GM08714 (cell line): ENCODE data around the gene R3HDM1.
"Not testable (repeated sequence)": the region's sequence is repeated elsewhere in the genome, so short reads cannot be mapped to it uniquely, and the experiment has no call there.

Source experiments
- H3K4me3 ChIP-seq: fragments of 200-500 bp; sonication (Bioruptor generic); 2 replicates; pipeline ENCODE4 v1.5.1; 2014; ENCODE audit warnings: mild to moderate bottlenecking, low read length, inconsistent platforms
- ZNF274 ChIP-seq: IDR thresholded peaks from 2 replicates; pipeline ENCODE4 v1.6.1; 2012; ENCODE audit warnings: mild to moderate bottlenecking, low read depth, low read length

The R3HDM1 gene

GRCh38 chr2:135603543-135603942 is 72.3 kb downstream of the R3HDM1 start:
- no peak for TF ChIP-seq ZNF274
- H3K4me3 ChIP-seq = no peak overlapping the region

DNA sequence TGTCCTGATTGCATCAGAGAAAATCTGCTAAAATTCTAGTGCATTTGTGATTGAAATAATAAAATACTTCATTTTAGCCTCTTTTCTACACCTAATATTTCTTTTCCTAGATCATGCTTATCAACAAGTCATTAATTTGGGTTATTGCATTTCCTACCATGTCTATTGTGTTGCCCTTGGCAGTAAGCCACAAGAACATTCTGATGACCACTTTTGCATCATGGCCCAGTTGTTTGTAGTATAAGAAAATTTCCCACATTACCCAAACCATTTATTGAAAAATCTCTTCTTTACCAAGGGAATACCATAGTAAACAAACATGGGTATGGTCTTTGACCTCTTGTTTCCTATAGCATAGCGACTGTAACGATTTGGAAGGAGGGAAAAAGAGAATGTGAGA is 76.3 kb downstream of the R3HDM1 start:
- no peak overlapping the region for H3K4me3 ChIP-seq
- no peak for TF ChIP-seq ZNF274

- no peak overlapping the region for H3K4me3 ChIP-seq
- TF ChIP-seq ZNF274 = no peak
Observed at GRCh38 chr2:135612319-135612718, 81.0 kb downstream of the R3HDM1 start.

GRCh38 chr2:135615404-135615803 is 84.1 kb downstream of the R3HDM1 start:
- H3K4me3 ChIP-seq = no peak overlapping the region
- no peak for TF ChIP-seq ZNF274

GRCh38 chr2:135617501-135618015 is 86.3 kb downstream of the R3HDM1 start:
- H3K4me3 ChIP-seq = no peak overlapping the region
- no peak for TF ChIP-seq ZNF274

DNA sequence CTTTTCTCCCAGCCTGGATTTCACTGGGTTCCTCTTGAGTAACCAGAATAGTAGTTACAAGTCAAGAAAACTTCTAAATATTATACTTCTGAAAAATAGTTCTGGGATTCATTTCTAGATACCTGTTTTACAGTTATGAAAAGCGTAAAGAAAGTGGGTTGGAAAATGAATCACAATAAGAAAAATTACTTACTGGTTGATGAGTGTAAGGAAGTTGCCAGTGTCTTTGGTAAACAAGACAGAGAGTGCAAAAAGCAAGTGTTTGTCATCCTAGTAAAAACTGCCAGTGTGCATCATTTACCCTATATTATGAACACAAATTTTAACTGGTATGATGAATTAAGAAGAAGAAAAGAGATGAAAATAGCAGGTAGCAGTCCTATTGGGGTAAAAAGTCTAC is 88.9 kb downstream of the R3HDM1 start:
- H3K4me3 ChIP-seq = no peak overlapping the region
- TF ChIP-seq ZNF274 = no peak

GRCh38 chr2:135629520-135629919 is 98.2 kb downstream of the R3HDM1 start:
- TF ChIP-seq ZNF274 = no peak
- H3K4me3 ChIP-seq = no peak overlapping the region

GRCh38 chr2:135630034-135630433 is 98.8 kb downstream of the R3HDM1 start:
- H3K4me3 ChIP-seq = not testable (repeated sequence)

DNA sequence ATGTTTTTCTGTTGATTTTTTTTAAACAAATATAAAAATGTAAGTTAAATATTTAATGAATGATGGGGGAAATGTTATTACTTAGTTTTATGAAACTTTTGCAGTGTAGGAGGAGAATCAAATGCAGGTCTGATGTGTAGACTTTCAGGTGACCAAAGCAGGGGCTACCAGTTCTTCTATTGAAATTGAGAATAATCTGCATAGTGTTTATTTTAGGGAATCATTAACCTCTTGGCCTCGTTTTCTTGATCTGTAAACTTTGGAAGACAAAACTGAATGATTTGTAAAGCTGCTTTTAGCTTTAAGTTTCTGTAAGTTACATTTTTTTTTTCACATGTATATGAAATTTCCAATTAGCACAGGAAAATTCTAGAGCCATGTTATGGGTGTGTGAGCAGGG is 99.2 kb downstream of the R3HDM1 start:
- TF ChIP-seq ZNF274 = no peak

DNA sequence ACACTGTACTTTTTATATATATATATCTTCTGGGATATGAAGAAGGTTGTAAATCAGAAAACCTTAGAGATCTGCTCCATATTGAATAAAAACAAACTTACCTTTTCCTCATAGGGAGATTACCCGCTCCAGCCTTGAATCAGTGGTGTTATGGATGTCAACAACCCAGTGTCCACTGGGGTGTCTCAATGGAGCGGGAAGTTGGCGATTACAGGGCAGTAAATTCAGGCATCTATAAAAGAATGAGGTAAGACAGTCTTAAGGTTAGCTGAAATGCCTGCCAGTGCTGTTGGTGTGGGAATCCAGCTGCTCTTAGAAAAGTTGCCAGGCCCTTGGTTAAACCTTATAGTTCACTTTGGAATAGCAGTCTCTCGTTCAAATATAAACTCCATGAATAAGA is 102.3 kb downstream of the R3HDM1 start:
- no peak for TF ChIP-seq ZNF274
- no peak overlapping the region for H3K4me3 ChIP-seq

More for the DNA sequence above, 99.2 kb downstream of the R3HDM1 start:
- H3K4me3 ChIP-seq = no peak overlapping the region

DNA sequence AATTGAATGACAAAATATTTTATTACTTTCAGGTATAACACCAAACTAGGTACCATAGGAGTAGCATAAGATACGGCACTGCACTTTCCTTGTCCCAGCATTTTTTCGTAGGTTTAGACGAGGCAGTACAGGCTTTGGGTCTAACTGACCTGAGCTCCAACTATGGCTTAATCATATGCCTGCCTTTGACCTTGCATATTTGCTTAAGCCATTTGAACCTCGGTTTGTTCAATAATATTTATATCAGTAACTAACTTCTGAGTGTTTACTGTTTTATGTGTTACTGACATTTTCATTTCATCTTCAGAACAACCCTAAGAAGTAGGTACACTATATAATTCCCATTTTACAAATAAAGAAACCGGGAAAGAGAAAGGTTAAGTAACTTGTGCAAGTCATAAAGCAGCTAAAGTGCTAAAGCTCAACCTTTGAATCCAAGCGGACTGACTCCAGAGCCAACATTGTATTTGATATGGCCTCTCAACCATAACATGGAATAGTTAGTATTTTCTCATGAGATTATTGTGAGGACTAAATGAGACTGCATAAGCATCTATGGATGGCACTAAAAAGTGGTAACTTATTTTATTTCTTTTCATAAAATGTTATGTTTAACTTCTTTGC is 104.0 kb downstream of the R3HDM1 start:
- no peak for TF ChIP-seq ZNF274
- H3K4me3 ChIP-seq = no peak overlapping the region

- H3K4me3 ChIP-seq = no peak overlapping the region
- TF ChIP-seq ZNF274 = no peak
Observed at GRCh38 chr2:135636982-135637381, 105.7 kb downstream of the R3HDM1 start.

GRCh38 chr2:135637456-135638087 is 106.3 kb downstream of the R3HDM1 start:
- no peak for TF ChIP-seq ZNF274
- H3K4me3 ChIP-seq = no peak overlapping the region

GRCh38 chr2:135638825-135639224 is 107.5 kb downstream of the R3HDM1 start:
- TF ChIP-seq ZNF274 = no peak
- no peak overlapping the region for H3K4me3 ChIP-seq

- no peak overlapping the region for H3K4me3 ChIP-seq
- TF ChIP-seq ZNF274 = no peak
Observed at GRCh38 chr2:135641156-135642068, 110.1 kb downstream of the R3HDM1 start.
